HCT116 (cell line): Measurements from ENCODE around the gene CDK19. TPM values are rescaled to one million over a fixed set of nuclear protein-coding genes. Genes with fewer than 3 reads are reported as not detected.

Experiments
- ATAC-seq: fragments of 200-7000 bp; cut with Tn5 transposase; 2 replicates; pipeline ENCODE4 v1.9.1; 2020; ENCODE audit warnings: mild to moderate bottlenecking, moderate library complexity
- BruUV-seq: library from RNA; stranded (reverse); fragments of 400-500 nt; replicated peaks from 2 replicates; lab custom pipeline; 2021; lab: Mats Ljungman, UMichigan
- CTCF ChIA-PET: fragments of 300-600 bp; sonication (Branson Sonifier 250); formaldehyde crosslinking; loops from one replicate; lab custom pipeline; 2021; ENCODE audit warnings: antibody characterized with exemption; lab: Charles Lee
- POLR2A ChIA-PET: fragments of 300-600, 350-600 bp; sonication (Branson Sonifier 250); formaldehyde crosslinking; loops from one replicate; lab custom pipeline; 2021; ENCODE audit warnings: antibody characterized with exemption; lab: Charles Lee
- RAD21 ChIA-PET, 2 experiments: fragments of 300-600 bp; sonication (Branson Sonifier 250); formaldehyde crosslinking; loops; one replicate each; lab custom pipeline; 2023; ENCODE audit warnings: low total read pairs in 2 of 2; ENCODE audit not compliant: uncharacterized antibody in 2 of 2, unreplicated experiment in 2 of 2, low non-redundant PET in 1 of 2; lab: Charles Lee
- DNase-seq: peaks from one replicate; pipeline ENCODE4 v3.0.0-alpha.2; 2010; ENCODE audit warnings: low read depth, low spot score
- H2AFZ ChIP-seq: fragments of 200-600 bp; shearing (Covaris generic), sonication (generic); 2 replicates; pipeline ENCODE4 v1.6.1; 2017; ENCODE audit warnings: low read depth, mixed run types, mixed read lengths, antibody characterized with exemption, low read length; ENCODE audit not compliant: poor library complexity, severe bottlenecking
- H3K27ac ChIP-seq: 2 replicates; pipeline ENCODE4 v1.5.1; 2012; ENCODE audit warnings: low read depth, low read length
- H3K27me3 ChIP-seq: fragments of 200-600 bp; sonication (generic); 2 replicates; pipeline ENCODE4 v1.6.1; 2016; ENCODE audit warnings: mixed run types, low read length, mixed read lengths; ENCODE audit not compliant: insufficient read depth
- H3K36me3 ChIP-seq, 2 experiments: fragments of 200-500 bp in 1 of 2; fragments of 200-600 bp in 1 of 2; sonication (Bioruptor generic) in 1 of 2; sonication (generic) in 1 of 2; 2 replicates each; pipeline versions ENCODE4 v1.5.1 to v1.6.1; 2014 to 2016; ENCODE audit warnings: low read length in 2 of 2, inconsistent platforms in 1 of 2, mixed read lengths in 1 of 2, mixed run types in 1 of 2; ENCODE audit not compliant: insufficient read depth in 2 of 2, control insufficient read depth in 1 of 2
- H3K4me1 ChIP-seq, 2 experiments: fragments of 200-600 bp in 1 of 2; sonication (generic) in 1 of 2; 2 replicates each; pipeline versions ENCODE4 v1.5.1 to v1.6.1; 2012 to 2017; ENCODE audit warnings: low read length in 2 of 2, inconsistent platforms in 1 of 2, mild to moderate bottlenecking in 1 of 2, mixed read lengths in 1 of 2, mixed run types in 1 of 2, moderate library complexity in 1 of 2; ENCODE audit not compliant: insufficient read depth in 2 of 2, control insufficient read depth in 1 of 2
- H3K4me2 ChIP-seq: fragments of 200-600 bp; sonication (generic); 2 replicates; pipeline ENCODE4 v1.6.1; 2017; ENCODE audit warnings: mixed run types, low read length, mixed read lengths
- H3K4me3 ChIP-seq, 2 experiments: fragments of 200-600 bp in 1 of 2; sonication (generic) in 1 of 2; replicated peaks in 1 of 2; 2 replicates each; pipeline ENCODE4 v1.5.1; 2011 to 2016; ENCODE audit warnings: low read length in 2 of 2, control low read depth in 1 of 2, low read depth in 1 of 2, mild to moderate bottlenecking in 1 of 2, mixed read lengths in 1 of 2, mixed run types in 1 of 2
- H3K79me2 ChIP-seq: fragments of 200-600 bp; sonication (generic); 2 replicates; pipeline ENCODE4 v1.6.1; 2017; ENCODE audit warnings: mild to moderate bottlenecking, mixed run types, low read length, moderate library complexity, mixed read lengths; ENCODE audit not compliant: insufficient read depth
- H3K9ac ChIP-seq: fragments of 200-600 bp; sonication (generic); 2 replicates; pipeline ENCODE4 v1.6.1; 2016; ENCODE audit warnings: low read length, mixed read lengths
- H3K9me2 ChIP-seq: fragments of 200-600 bp; sonication (generic), shearing (Covaris generic); 2 replicates; pipeline ENCODE4 v1.6.1; 2017; ENCODE audit warnings: mixed run types, mild to moderate bottlenecking, moderate library complexity; ENCODE audit not compliant: insufficient read depth
- H3K9me3 ChIP-seq, 2 experiments: fragments of 200-500 bp in 1 of 2; fragments of 200-600 bp in 1 of 2; sonication (Bioruptor generic) in 1 of 2; sonication (generic) in 1 of 2; 2 replicates each; pipeline ENCODE4 v1.6.1; 2014 to 2017; ENCODE audit warnings: low read length in 2 of 2, mixed read lengths in 2 of 2, inconsistent platforms in 1 of 2, low read depth in 1 of 2, mild to moderate bottlenecking in 1 of 2, mixed run types in 1 of 2, moderate library complexity in 1 of 2; ENCODE audit not compliant: control insufficient read depth in 1 of 2, insufficient read depth in 1 of 2
- H4K20me1 ChIP-seq: fragments of 200-600 bp; sonication (generic), shearing (Covaris generic); 2 replicates; pipeline ENCODE4 v1.6.1; 2017; ENCODE audit warnings: mixed run types, mild to moderate bottlenecking, moderate library complexity; ENCODE audit not compliant: insufficient read depth
- ATF3 ChIP-seq: IDR thresholded peaks from 2 replicates; pipeline ENCODE4 v1.6.1; 2012
- CBX3 ChIP-seq: IDR thresholded peaks from 2 replicates; pipeline ENCODE4 v1.6.1; 2012; ENCODE audit warnings: low read depth
- CEBPB ChIP-seq: IDR thresholded peaks from 2 replicates; pipeline ENCODE4 v1.6.1; 2012; ENCODE audit warnings: low read depth
- CTCF ChIP-seq, 3 experiments: fragments of 200-600 bp in 1 of 3; sonication (generic) in 1 of 3; IDR thresholded peaks in 2 of 3; conservative IDR thresholded peaks in 1 of 3; 2 replicates each; pipeline ENCODE4 v1.5.1; 2012 to 2017; ENCODE audit warnings: low read depth in 2 of 3, low read length in 2 of 3, antibody characterized with exemption in 1 of 3, borderline replicate concordance in 1 of 3, control low read depth in 1 of 3, mild to moderate bottlenecking in 1 of 3, mixed read lengths in 1 of 3, mixed run types in 1 of 3, moderate library complexity in 1 of 3; ENCODE audit not compliant: insufficient read depth in 1 of 3
- EGR1 ChIP-seq: IDR thresholded peaks from 2 replicates; pipeline ENCODE4 v1.6.1; 2012; ENCODE audit warnings: low read depth
- ELF1 ChIP-seq: IDR thresholded peaks from 2 replicates; pipeline ENCODE4 v1.6.1; 2012; ENCODE audit warnings: low read depth, borderline replicate concordance
- EZH2 ChIP-seq: fragments of 200-600 bp; sonication (generic); IDR thresholded peaks from 2 replicates; pipeline ENCODE4 v1.6.1; 2017; ENCODE audit warnings: antibody characterized with exemption, mixed run types
- EZH2phosphoT487 ChIP-seq: fragments of 200-600 bp; IDR thresholded peaks from 2 replicates; pipeline ENCODE4 v1.6.1; 2018; ENCODE audit warnings: antibody characterized with exemption, borderline replicate concordance
- FOSL1 ChIP-seq: IDR thresholded peaks from 2 replicates; pipeline ENCODE4 v1.6.1; 2012; ENCODE audit warnings: low read depth
- MAX ChIP-seq: IDR thresholded peaks from 2 replicates; pipeline ENCODE4 v1.6.1; 2012
- POLR2AphosphoS5 ChIP-seq: IDR thresholded peaks from 2 replicates; pipeline ENCODE4 v1.6.1; 2011; ENCODE audit warnings: mild to moderate bottlenecking, low read depth, low read length, moderate library complexity
- RAD21 ChIP-seq: IDR thresholded peaks from 2 replicates; pipeline ENCODE4 v1.6.1; 2012; ENCODE audit warnings: low read depth, mild to moderate bottlenecking
- REST ChIP-seq: IDR thresholded peaks from 2 replicates; pipeline ENCODE4 v1.6.1; 2012; ENCODE audit warnings: low read depth
- SIN3A ChIP-seq: IDR thresholded peaks from 2 replicates; pipeline ENCODE4 v1.6.1; 2012; ENCODE audit warnings: low read depth
- SP1 ChIP-seq: IDR thresholded peaks from 2 replicates; pipeline ENCODE4 v1.6.1; 2012; ENCODE audit warnings: low read depth
- SRF ChIP-seq: IDR thresholded peaks from 2 replicates; pipeline ENCODE4 v1.6.1; 2012; ENCODE audit warnings: low read depth
- YY1 ChIP-seq: IDR thresholded peaks from 2 replicates; pipeline ENCODE4 v1.6.1; 2011; ENCODE audit warnings: low read length, low read depth, moderate library complexity, mild to moderate bottlenecking; ENCODE audit not compliant: insufficient replicate concordance; ENCODE audit errors: extremely low read depth
- ZFX ChIP-seq: fragments of 450-650 bp; IDR thresholded peaks from 2 replicates; pipeline ENCODE4 v1.6.1; 2017
- ZNF274 ChIP-seq: fragments of 200-500 bp; sonication (Bioruptor generic); IDR thresholded peaks from 2 replicates; pipeline ENCODE4 v1.6.1; 2014; ENCODE audit warnings: mild to moderate bottlenecking, low read depth, low read length, inconsistent platforms
- intact Hi-C: fragments of 100-400 bp; cut with micrococcal nuclease; formaldehyde crosslinking; loops from 2 replicates; pipeline ENCODE4 v1.10.0; 2022
- total RNA-seq: library from RNA; stranded (reverse); gene quantifications from one replicate; pipeline ENCODE4 v1.2.1, GENCODE V29; 2021; ENCODE audit not compliant: unreplicated experiment
- TF ChIP-seq, protein P1 (sequence below): IDR thresholded peaks from 2 replicates; pipeline ENCODE4 v1.6.1; 2011; ENCODE audit warnings: mild to moderate bottlenecking, low read length, moderate library complexity; ENCODE audit not compliant: insufficient replicate concordance; ENCODE audit errors: extremely low read depth

The CDK19 gene
- total RNA-seq, 1 experiment from 2014 or later = 20.0 TPM

DNA sequence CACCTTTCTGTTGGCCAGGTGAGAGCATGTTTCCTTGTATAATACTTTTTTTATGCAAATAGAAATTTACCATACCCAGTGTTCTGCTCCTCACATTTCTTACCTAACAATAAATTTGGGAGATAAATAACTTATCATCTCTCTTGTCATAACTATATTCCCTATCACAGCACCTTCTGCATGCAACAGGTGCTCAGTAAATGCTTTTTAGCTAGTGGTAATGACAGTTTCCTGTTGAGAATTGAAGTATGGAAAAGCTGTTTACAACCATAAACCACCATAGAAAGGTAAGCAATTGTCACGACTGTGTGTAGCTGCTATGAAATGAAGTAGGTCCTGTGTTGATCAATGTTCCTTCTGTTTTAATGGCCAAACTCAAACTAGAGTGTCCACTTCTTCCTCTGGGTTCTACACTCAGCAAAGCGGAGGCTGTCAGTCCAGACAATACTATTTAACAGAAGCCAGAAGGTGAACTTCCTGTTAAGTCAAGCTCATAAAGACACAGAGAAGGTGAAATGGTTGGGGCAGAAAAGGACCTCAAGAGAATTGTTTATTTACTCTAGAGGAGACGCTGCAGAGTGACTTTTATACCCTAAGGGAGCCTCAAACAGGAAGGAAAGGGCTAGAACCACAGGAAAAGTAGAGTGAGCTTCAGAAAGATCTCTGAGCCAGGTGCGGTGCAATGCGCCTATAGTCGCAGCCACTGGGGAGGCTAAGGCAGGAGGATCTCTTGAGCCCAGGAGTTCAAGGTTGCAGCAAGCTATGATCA lies 254.8 kb downstream of the CDK19 start:
- intact Hi-C loops = no loop called here
- H3K4me3 ChIP-seq = no peak overlapping the region

More for the DNA sequence above, 254.8 kb downstream of the CDK19 start:
- no peak overlapping the region for H3K27ac ChIP-seq
- H3K4me1 ChIP-seq = no peaks in the 10 kb centered on the region
- H3K27me3 ChIP-seq = no peaks in the 10 kb centered on the region
- DNase-seq (no peak), ATAC-seq (no peak)
- H3K4me2 ChIP-seq = no peak overlapping the region
- no peak for TF ChIP-seq FOSL1
- TF ChIP-seq, protein P1, sequence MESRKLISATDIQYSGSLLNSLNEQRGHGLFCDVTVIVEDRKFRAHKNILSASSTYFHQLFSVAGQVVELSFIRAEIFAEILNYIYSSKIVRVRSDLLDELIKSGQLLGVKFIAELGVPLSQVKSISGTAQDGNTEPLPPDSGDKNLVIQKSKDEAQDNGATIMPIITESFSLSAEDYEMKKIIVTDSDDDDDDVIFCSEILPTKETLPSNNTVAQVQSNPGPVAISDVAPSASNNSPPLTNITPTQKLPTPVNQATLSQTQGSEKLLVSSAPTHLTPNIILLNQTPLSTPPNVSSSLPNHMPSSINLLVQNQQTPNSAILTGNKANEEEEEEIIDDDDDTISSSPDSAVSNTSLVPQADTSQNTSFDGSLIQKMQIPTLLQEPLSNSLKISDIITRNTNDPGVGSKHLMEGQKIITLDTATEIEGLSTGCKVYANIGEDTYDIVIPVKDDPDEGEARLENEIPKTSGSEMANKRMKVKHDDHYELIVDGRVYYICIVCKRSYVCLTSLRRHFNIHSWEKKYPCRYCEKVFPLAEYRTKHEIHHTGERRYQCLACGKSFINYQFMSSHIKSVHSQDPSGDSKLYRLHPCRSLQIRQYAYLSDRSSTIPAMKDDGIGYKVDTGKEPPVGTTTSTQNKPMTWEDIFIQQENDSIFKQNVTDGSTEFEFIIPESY = no peak
- no peak for TF ChIP-seq POLR2AphosphoS5
- TF ChIP-seq EGR1 = no peak
- no peak for TF ChIP-seq EZH2phosphoT487
- no peak for TF ChIP-seq EZH2
- no peak for TF ChIP-seq ZFX
- no peak for TF ChIP-seq YY1
- TF ChIP-seq SIN3A = no peak
- no peak for TF ChIP-seq ELF1
- TF ChIP-seq MAX = no peak
- no peak for TF ChIP-seq CTCF (IDR thresholded peaks at IDR 0.05 in 2 of 3, conservative IDR thresholded peaks at IDR 0.05 in 1 of 3; ENCODE audit: borderline replicate concordance in 1 of 3, insufficient read depth in 1 of 3, low read depth in 2 of 3, low read length in 2 of 3)
- no peak for TF ChIP-seq RAD21
- TF ChIP-seq CBX3 = no peak
- TF ChIP-seq CEBPB = no peak
- no peak for TF ChIP-seq SRF
- TF ChIP-seq ZNF274 = no peak
- TF ChIP-seq REST = no peak
- TF ChIP-seq SP1 = no peak
- TF ChIP-seq ATF3 = no peak
- ChIA-PET CTCF (no interaction called here), RAD21 (no interaction called here), POLR2A (no interaction called here)
- H3K79me2 ChIP-seq = no peaks in the 10 kb centered on the region
- H2AFZ ChIP-seq = no peak overlapping the region
- no peaks in the 10 kb centered on the region for H4K20me1 ChIP-seq
- no peaks in the 10 kb centered on the region for H3K9me2 ChIP-seq
- no TSS peak for BruUV-seq
- H3K9ac ChIP-seq = no peak overlapping the region
- H3K36me3 ChIP-seq = no peaks in the 10 kb centered on the region
- H3K9me3 ChIP-seq = no peaks in the 10 kb centered on the region
